Activated B cell treated with CpG ODN at 0.5 μM for 24 hours (primary cell): Measurements from ENCODE around the gene GSTO2. TPM values are rescaled to one million over a fixed set of nuclear protein-coding genes. Genes with fewer than 3 reads are reported as not detected.

Experiments used
- ATAC-seq: fragments of 200-7000 bp; cut with Tn5 transposase; one replicate; pipeline ENCODE4 v1.10.0; 2021; ENCODE audit warnings: low read depth, mild to moderate bottlenecking, moderate library complexity
- CTCF ChIA-PET: fragments of 350-600 bp; sonication (Branson Sonifier 250); formaldehyde crosslinking; loops from one replicate; lab custom pipeline; 2021; ENCODE audit warnings: antibody characterized with exemption; lab: Charles Lee
- POLR2A ChIA-PET: fragments of 350-600 bp; sonication (Branson Sonifier 250); formaldehyde crosslinking; loops from one replicate; lab custom pipeline; 2021; ENCODE audit warnings: antibody characterized with exemption; lab: Charles Lee
- DNase-seq: peaks from one replicate; pipeline ENCODE4 v3.0.0; 2022
- H3K27ac Mint-ChIP-seq: one replicate; pipeline ENCODE4 v1.8.0; 2020; ENCODE audit warnings: mixed read lengths
- H3K27me3 Mint-ChIP-seq: one replicate; pipeline ENCODE4 v1.8.0; 2021; ENCODE audit warnings: mixed read lengths
- H3K36me3 Mint-ChIP-seq: one replicate; pipeline ENCODE4 v1.8.0; 2021; ENCODE audit warnings: low read depth, mixed read lengths
- H3K4me1 Mint-ChIP-seq: one replicate; pipeline ENCODE4 v1.8.0; 2021; ENCODE audit warnings: mixed read lengths
- H3K4me3 Mint-ChIP-seq: one replicate; pipeline ENCODE4 v1.8.0; 2020; ENCODE audit warnings: mild to moderate bottlenecking, mixed read lengths
- H3K9me3 Mint-ChIP-seq: one replicate; pipeline ENCODE4 v1.8.0; 2020; ENCODE audit warnings: mixed read lengths
- intact Hi-C: fragments of 100-400 bp; cut with micrococcal nuclease; formaldehyde crosslinking; loops from one replicate; pipeline ENCODE4 v1.15.1; 2024
- total RNA-seq: library from RNA; stranded (reverse); gene quantifications from 2 replicates; pipeline ENCODE4 v1.2.3, GENCODE V29; 2022
- TF ChIP-seq, protein P1 (sequence below): fragments of 200-600 bp; IDR thresholded peaks from one replicate; pipeline ENCODE4 v1.8.0; 2022; ENCODE audit warnings: antibody characterized with exemption, mild to moderate bottlenecking

GSTO2 gene
- total RNA-seq, 1 donor from 2014 or later: 0.91 TPM

DNA sequence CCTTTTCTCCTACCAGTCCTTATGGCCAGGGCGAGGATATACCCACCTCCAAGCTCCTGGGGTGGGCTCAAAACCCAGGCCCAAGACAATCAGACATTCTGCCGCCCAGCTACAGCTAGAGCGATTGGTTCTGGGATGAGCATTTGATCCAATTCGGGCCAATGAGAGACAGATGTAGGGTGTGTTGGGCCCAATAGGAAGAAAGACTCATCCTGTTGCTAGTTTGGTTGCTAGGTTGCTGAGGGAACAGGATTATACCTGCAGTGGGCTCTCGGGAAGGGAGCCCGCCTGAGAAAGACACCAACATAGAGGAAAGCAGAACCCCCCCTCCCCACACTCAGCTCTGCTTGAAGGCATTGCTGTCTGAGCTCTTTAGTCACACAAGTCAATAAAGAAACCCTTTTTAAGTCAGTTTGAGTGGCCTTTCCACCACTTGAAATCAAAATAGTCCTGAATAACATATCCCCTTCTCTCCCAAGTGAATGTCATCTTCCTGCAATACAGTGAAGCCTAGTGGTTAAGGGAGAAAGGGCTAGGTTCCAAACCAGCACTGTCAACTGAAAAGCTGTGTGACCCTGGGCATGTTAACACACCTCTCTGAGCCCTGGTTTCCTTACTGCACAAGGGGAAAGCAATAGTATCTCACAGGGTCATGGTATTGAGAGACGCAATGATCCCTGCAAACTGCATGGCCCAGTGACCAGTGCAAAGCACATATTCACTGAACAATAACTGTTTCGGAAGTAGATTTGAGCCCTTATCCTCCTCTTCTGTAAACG lies 47.5 kb downstream of the GSTO2 start:
- Mint-ChIP-seq H3K27me3 (no peaks in the 10 kb centered on the region), H3K36me3 (peaks cover 52% of the 10 kb centered on the region), H3K27ac (peak overlapping the region; percentile 44), H3K4me1 (peaks cover 47% of the 10 kb centered on the region), H3K4me3 (no peak overlapping the region), H3K9me3 (no peaks in the 10 kb centered on the region)
- ATAC-seq (no peak), DNase-seq (no peak)
- TF ChIP-seq, protein P1, sequence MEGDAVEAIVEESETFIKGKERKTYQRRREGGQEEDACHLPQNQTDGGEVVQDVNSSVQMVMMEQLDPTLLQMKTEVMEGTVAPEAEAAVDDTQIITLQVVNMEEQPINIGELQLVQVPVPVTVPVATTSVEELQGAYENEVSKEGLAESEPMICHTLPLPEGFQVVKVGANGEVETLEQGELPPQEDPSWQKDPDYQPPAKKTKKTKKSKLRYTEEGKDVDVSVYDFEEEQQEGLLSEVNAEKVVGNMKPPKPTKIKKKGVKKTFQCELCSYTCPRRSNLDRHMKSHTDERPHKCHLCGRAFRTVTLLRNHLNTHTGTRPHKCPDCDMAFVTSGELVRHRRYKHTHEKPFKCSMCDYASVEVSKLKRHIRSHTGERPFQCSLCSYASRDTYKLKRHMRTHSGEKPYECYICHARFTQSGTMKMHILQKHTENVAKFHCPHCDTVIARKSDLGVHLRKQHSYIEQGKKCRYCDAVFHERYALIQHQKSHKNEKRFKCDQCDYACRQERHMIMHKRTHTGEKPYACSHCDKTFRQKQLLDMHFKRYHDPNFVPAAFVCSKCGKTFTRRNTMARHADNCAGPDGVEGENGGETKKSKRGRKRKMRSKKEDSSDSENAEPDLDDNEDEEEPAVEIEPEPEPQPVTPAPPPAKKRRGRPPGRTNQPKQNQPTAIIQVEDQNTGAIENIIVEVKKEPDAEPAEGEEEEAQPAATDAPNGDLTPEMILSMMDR: no peak
- intact Hi-C loops: no loop called here
- ChIA-PET POLR2A (interaction anchor here (2.7 kb wide), 1 partner anchor 22 kb away, joined by 6 read pairs; the partner anchor contains the start of gene ITPRIP), CTCF (interaction anchor here (1.0 to 2.4 kb wide), 2 partner anchors 11 to 12 kb away, joined by 3 to 11 read pairs; no protein-coding TSS in a partner anchor)

DNA sequence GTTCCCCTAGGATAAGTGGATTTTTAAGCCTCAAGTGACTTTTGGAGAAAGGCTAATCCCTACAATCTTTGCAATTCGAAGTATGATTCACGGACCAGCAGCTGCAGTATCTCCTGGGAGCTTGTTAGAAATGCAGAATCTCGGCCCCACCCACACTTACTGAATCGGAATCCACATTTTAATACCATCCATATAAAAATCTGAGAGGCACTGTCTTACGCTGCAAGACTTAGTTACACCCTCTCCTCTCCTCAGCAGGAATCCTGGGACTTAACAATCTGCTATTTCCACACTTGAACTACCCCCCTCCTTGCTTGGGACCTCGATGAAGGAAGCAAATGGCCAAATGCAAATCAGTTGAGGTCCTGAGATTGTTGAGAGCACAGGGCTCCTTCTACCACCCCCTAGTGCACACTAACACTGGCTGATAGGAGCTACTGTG lies 48.3 kb downstream of the GSTO2 start:
- H3K9me3 Mint-ChIP-seq: no peaks in the 10 kb centered on the region
- H3K36me3 Mint-ChIP-seq: peaks cover 47% of the 10 kb centered on the region
- H3K27ac Mint-ChIP-seq: peak overlapping the region; percentile 44
- ATAC-seq (no peak), DNase-seq (no peak)
- H3K4me1 Mint-ChIP-seq: peaks cover 55% of the 10 kb centered on the region
- ChIA-PET CTCF (interaction anchor here (2.4 kb wide), 1 partner anchor 12 kb away, joined by 11 read pairs; no protein-coding TSS in a partner anchor), POLR2A (interaction anchor here (2.7 kb wide), 1 partner anchor 21 kb away, joined by 6 read pairs; the partner anchor contains the start of gene ITPRIP)
- intact Hi-C loops: no loop called here
- H3K4me3 Mint-ChIP-seq: no peak overlapping the region
- no peaks in the 10 kb centered on the region for H3K27me3 Mint-ChIP-seq
- TF ChIP-seq, protein P1: no peak

DNA sequence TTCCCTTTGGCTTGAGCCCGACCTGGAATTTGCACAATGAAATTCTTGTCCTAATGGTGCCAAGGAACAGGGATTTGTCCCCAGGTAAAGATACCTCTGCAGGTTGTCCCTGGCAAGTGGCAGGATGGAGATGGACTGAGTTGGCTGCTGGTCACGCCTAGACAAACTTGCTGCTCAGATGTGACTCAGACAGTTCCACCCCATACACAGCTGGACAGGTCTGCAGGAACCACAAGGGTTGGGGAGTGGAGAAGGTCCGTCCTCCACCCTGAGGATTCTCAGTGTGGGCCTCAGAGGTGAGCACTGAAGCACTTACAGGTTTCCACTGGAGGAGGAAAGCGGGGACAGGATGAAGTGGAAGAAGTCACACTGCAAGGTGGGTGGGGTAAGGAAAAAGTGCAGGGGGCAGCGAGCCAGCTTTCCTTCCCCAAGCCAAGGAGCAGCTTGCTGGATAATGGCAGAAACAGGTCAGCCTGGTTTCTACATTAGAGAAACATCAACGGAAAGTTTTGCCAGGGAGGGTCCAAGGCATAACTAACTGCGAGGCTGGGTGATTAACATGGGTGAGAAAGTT lies 48.8 kb downstream of the GSTO2 start:
- no peak for DNase-seq
- no peak overlapping the region for H3K4me3 Mint-ChIP-seq
- peaks cover 42% of the 10 kb centered on the region for H3K36me3 Mint-ChIP-seq
- ChIA-PET POLR2A (interaction anchor here (2.7 kb wide), 1 partner anchor 21 kb away, joined by 6 read pairs; the partner anchor contains the start of gene ITPRIP), CTCF (interaction anchor here (2.4 kb wide), 1 partner anchor 12 kb away, joined by 11 read pairs; no protein-coding TSS in a partner anchor)
- peak overlapping the region; percentile 59 for H3K27ac Mint-ChIP-seq
- H3K4me1 Mint-ChIP-seq: peaks cover 60% of the 10 kb centered on the region
- no peaks in the 10 kb centered on the region for H3K27me3 Mint-ChIP-seq
- no peak for ATAC-seq
- intact Hi-C loops: no loop called here
- TF ChIP-seq, protein P1: no peak
- no peaks in the 10 kb centered on the region for H3K9me3 Mint-ChIP-seq

DNA sequence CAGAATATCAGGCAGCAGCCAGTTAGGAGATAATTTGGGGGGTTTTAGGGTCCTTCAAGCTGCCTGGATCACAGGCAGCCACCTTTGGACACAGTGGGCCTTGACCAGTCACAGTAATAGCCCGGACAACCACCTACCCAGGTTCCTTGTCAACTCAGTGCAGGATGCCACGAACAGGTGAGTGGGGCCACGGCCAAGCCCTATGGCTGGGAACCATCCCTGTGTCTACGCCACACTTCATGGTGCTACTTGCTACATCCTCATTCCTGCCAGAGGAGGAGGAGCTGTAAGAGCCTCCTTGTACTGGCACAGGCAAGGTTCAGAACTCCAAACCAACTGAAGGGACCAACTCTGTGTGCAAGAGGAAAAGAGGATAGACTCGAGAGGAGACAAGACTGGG lies 49.3 kb downstream of the GSTO2 start:
- ATAC-seq: no peak
- Mint-ChIP-seq H3K4me1 (peaks cover 65% of the 10 kb centered on the region), H3K9me3 (no peaks in the 10 kb centered on the region), H3K27ac (peak overlapping the region; percentile 59), H3K36me3 (peaks cover 37% of the 10 kb centered on the region), H3K4me3 (no peak overlapping the region), H3K27me3 (no peaks in the 10 kb centered on the region)
- DNase-seq: no peak
- ChIA-PET POLR2A (interaction anchor here (2.7 kb wide), 1 partner anchor 20 kb away, joined by 6 read pairs; the partner anchor contains the start of gene ITPRIP), CTCF (interaction anchor here (1.5 to 2.4 kb wide), 2 partner anchors 13 to 18 kb away, joined by 4 to 11 read pairs; no protein-coding TSS in a partner anchor)
- TF ChIP-seq, protein P1: no peak
- intact Hi-C loops: no loop called here
